Astrocyte of the spinal cord (primary cell): Measurements from ENCODE around the gene USP13.
"Not testable (repeated sequence)": the region's sequence is repeated elsewhere in the genome, so short reads cannot be mapped to it uniquely, and the experiment has no call there.

Experiments
- DNase-seq: peaks from one replicate; pipeline ENCODE4 v3.0.0; 2011; ENCODE audit warnings: low read depth, low spot score
- H3K4me3 ChIP-seq: 2 replicates; pipeline ENCODE4 v1.5.1; 2011; ENCODE audit warnings: low read depth, mild to moderate bottlenecking, low read length, moderate library complexity
- CTCF ChIP-seq: IDR thresholded peaks from 2 replicates; pipeline ENCODE4 v1.5.1; 2012; ENCODE audit warnings: low read depth, mild to moderate bottlenecking, low read length, inconsistent platforms
- in situ Hi-C: cut with HindIII; loops from 2 replicates; pipeline ENCODE4 v1.10.0; 2017; ENCODE audit warnings: low sequenced_read_pairs

USP13 gene

GRCh38 chr3:179771797-179772196 lies 119.0 kb downstream of the USP13 start:
- no peak for DNase-seq
- in situ Hi-C loops: no loop called here
- H3K4me3 ChIP-seq: no peak overlapping the region
- TF ChIP-seq CTCF: no peak

- TF ChIP-seq CTCF: no peak
- no peak overlapping the region for H3K4me3 ChIP-seq
- DNase-seq: no peak
- in situ Hi-C loops: no loop called here
Observed at GRCh38 chr3:179772297-179772696, 119.5 kb downstream of the USP13 start.

- in situ Hi-C loops: no loop called here
- DNase-seq: no peak
- no peak for TF ChIP-seq CTCF
- no peak overlapping the region for H3K4me3 ChIP-seq
Observed at GRCh38 chr3:179775416-179776122, 122.7 kb downstream of the USP13 start.

GRCh38 chr3:179782841-179783240 lies 130.0 kb downstream of the USP13 start:
- H3K4me3 ChIP-seq, in situ Hi-C loops: not testable (repeated sequence)
- DNase-seq: peak; percentile 35

- DNase-seq: no peak
- no peak for TF ChIP-seq CTCF
- H3K4me3 ChIP-seq: no peak overlapping the region
- in situ Hi-C loops: no loop called here
Observed at GRCh38 chr3:179788996-179789395, 136.2 kb downstream of the USP13 start.

GRCh38 chr3:179791793-179792192 lies 139.0 kb downstream of the USP13 start:
- in situ Hi-C loops: no loop called here
- TF ChIP-seq CTCF: no peak
- DNase-seq: no peak
- H3K4me3 ChIP-seq: no peak overlapping the region

GRCh38 chr3:179794355-179794754 lies 141.5 kb downstream of the USP13 start:
- in situ Hi-C loops: no loop called here

More at GRCh38 chr3:179794355-179794754, 141.5 kb downstream of the USP13 start:
- H3K4me3 ChIP-seq: no peak overlapping the region
- DNase-seq: no peak
- TF ChIP-seq CTCF: no peak
